HepG2 (cell line): ENCODE measurements around the gene GIN1. TPM values are rescaled to one million over a fixed set of nuclear protein-coding genes. Genes with fewer than 3 reads are reported as not detected.

ENCODE experiments used
- ATAC-seq: fragments of 200-7000 bp; cut with Tn5 transposase; 3 replicates; pipeline ENCODE4 v1.9.1; 2020; ENCODE audit warnings: mild to moderate bottlenecking, moderate library complexity
- BruUV-seq: library from RNA; stranded (reverse); fragments of 400-500 nt; replicated peaks from 2 replicates; lab custom pipeline; 2021; lab: Mats Ljungman, UMichigan
- CTCF ChIA-PET: fragments of 300-600 bp; formaldehyde crosslinking; extraction: SDS; loops from one replicate; lab custom pipeline; 2021; ENCODE audit warnings: low total read pairs, inconsistent platforms, low intra/inter-chr PET ratio; lab: Yijun Ruan, JAX
- POLR2A ChIA-PET: fragments of 350-600 bp; sonication (Branson Sonifier 250); formaldehyde crosslinking; loops from one replicate; lab custom pipeline; 2020; ENCODE audit warnings: antibody characterized with exemption, inconsistent platforms; lab: Yijun Ruan, JAX
- DNase-seq: peaks from one replicate; pipeline ENCODE4 v3.0.0-alpha.2; 2015; ENCODE audit warnings: low spot score
- FAIRE-seq: peaks from 3 replicates; lab custom pipeline; 2011; peaks lifted over from hg19 to GRCh38; lab: Jason Lieb, UNC
- H2AFZ ChIP-seq: one replicate; pipeline ENCODE4 v1.6.1; 2011; ENCODE audit warnings: low read length, inconsistent platforms
- H3K27ac ChIP-seq: fragments of 300-600 bp; 3 replicates; pipeline ENCODE4 v1.8.0; 2011; ENCODE audit warnings: mixed run types, mild to moderate bottlenecking, mixed read lengths, low read length, inconsistent platforms; ENCODE audit not compliant: insufficient read depth; ENCODE audit errors: extremely low read length
- H3K27me3 ChIP-seq, 2 experiments: fragments of 200-600 bp in 1 of 2; 2 replicates in 1 of 2; 3 replicates in 1 of 2; pipeline versions ENCODE4 v1.6.0 to v1.8.0; 2011; ENCODE audit warnings: low read length in 2 of 2, mild to moderate bottlenecking in 2 of 2, moderate library complexity in 2 of 2, inconsistent platforms in 1 of 2; ENCODE audit not compliant: insufficient read depth in 2 of 2, control insufficient read depth in 1 of 2
- H3K36me3 ChIP-seq, 2 experiments: fragments of 200-600 bp in 1 of 2; replicated peaks in 1 of 2; 2 replicates in 1 of 2; 3 replicates in 1 of 2; pipeline versions ENCODE4 v1.5.1 to v1.8.0; 2011; ENCODE audit warnings: low read length in 2 of 2, inconsistent platforms in 1 of 2; ENCODE audit not compliant: insufficient read depth in 2 of 2, control insufficient read depth in 1 of 2
- H3K4me1 ChIP-seq: 2 replicates; pipeline ENCODE4 v1.5.1; 2012; ENCODE audit warnings: low read length, inconsistent platforms; ENCODE audit not compliant: insufficient read depth
- H3K4me2 ChIP-seq: 2 replicates; pipeline ENCODE4 v1.6.0; 2011; ENCODE audit warnings: low read depth, low read length, inconsistent platforms
- H3K4me3 ChIP-seq, 3 experiments: fragments of 200-600 bp in 1 of 3; sonication (generic), shearing (Covaris generic) in 1 of 3; replicated peaks in 1 of 3; 2 replicates each; pipeline ENCODE4 v1.5.1; 2011 to 2016; ENCODE audit warnings: low read length in 3 of 3, inconsistent platforms in 2 of 3, low read depth in 2 of 3, mild to moderate bottlenecking in 2 of 3, control low read depth in 1 of 3, mixed read lengths in 1 of 3; ENCODE audit not compliant: insufficient read depth in 1 of 3
- H3K79me2 ChIP-seq: one replicate; pipeline ENCODE4 v1.6.1; 2011; ENCODE audit warnings: low read length, inconsistent platforms; ENCODE audit not compliant: insufficient read depth
- H3K9ac ChIP-seq: 2 replicates; pipeline ENCODE4 v1.6.0; 2011; ENCODE audit warnings: mild to moderate bottlenecking, low read depth, low read length, inconsistent platforms; ENCODE audit not compliant: insufficient read depth
- H3K9me3 ChIP-seq: 2 replicates; pipeline ENCODE4 v1.5.1; 2012; ENCODE audit warnings: mild to moderate bottlenecking, low read length
- H4K20me1 ChIP-seq: 2 replicates; pipeline ENCODE4 v1.6.0; 2011; ENCODE audit warnings: inconsistent platforms, mild to moderate bottlenecking, low read length, moderate library complexity; ENCODE audit not compliant: insufficient read depth
- ATF5 ChIP-seq: sonication (generic); formaldehyde crosslinking; IDR thresholded peaks from 2 replicates; pipeline ENCODE4 v1.4.0; 2020; ENCODE audit warnings: mild to moderate bottlenecking, low read depth, missing genetic modification reagents
- HMGXB4 ChIP-seq, 2 experiments: sonication (generic) in 1 of 2; formaldehyde crosslinking in 1 of 2; IDR thresholded peaks; 2 replicates each; pipeline versions ENCODE4 v1.4.0 to v1.6.1; 2018 to 2020; ENCODE audit warnings: missing genetic modification reagents in 2 of 2, borderline replicate concordance in 1 of 2, low read depth in 1 of 2, mild to moderate bottlenecking in 1 of 2, missing biosample characterization in 1 of 2
- LRRFIP1 ChIP-seq: sonication (generic); formaldehyde crosslinking; conservative IDR thresholded peaks from 2 replicates; pipeline ENCODE4 v1.4.0; 2020; ENCODE audit warnings: missing genetic modification reagents
- MXD3 ChIP-seq: IDR thresholded peaks from 2 replicates; pipeline ENCODE4 v1.6.1; 2016; ENCODE audit warnings: mild to moderate bottlenecking, missing biosample characterization, missing genetic modification reagents
- RBM22 ChIP-seq: fragments of 200-400 bp; formaldehyde crosslinking; optimal IDR thresholded peaks from 2 replicates; pipeline ENCODE3; 2017; ENCODE audit warnings: mild to moderate bottlenecking, low read length, moderate library complexity
- U2AF2 ChIP-seq: fragments of 200-400 bp; formaldehyde crosslinking; IDR thresholded peaks from 2 replicates; pipeline ENCODE4 v1.6.1; 2017; ENCODE audit warnings: low read depth, mild to moderate bottlenecking, low read length
- ZFP37 ChIP-seq: sonication (generic); formaldehyde crosslinking; IDR thresholded peaks from 2 replicates; pipeline ENCODE4 v1.4.0; 2020; ENCODE audit warnings: missing genetic modification reagents, borderline replicate concordance
- ZNF142 ChIP-seq: sonication (generic); formaldehyde crosslinking; IDR thresholded peaks from 2 replicates; pipeline ENCODE4 v1.4.0; 2020; ENCODE audit warnings: missing genetic modification reagents
- ZNF264 ChIP-seq: sonication (generic); formaldehyde crosslinking; IDR thresholded peaks from 2 replicates; pipeline ENCODE4 v1.4.0; 2020; ENCODE audit warnings: missing genetic modification reagents
- ZNF547 ChIP-seq: sonication (generic); formaldehyde crosslinking; IDR thresholded peaks from 2 replicates; pipeline ENCODE4 v1.5.1; 2020; ENCODE audit warnings: mild to moderate bottlenecking, missing genetic modification reagents
- ZNF564 ChIP-seq: sonication (generic); formaldehyde crosslinking; IDR thresholded peaks from 2 replicates; pipeline ENCODE4 v1.8.1; 2023; ENCODE audit warnings: mild to moderate bottlenecking, missing genetic modification reagents
- ZNF576 ChIP-seq: sonication (generic); formaldehyde crosslinking; IDR thresholded peaks from 2 replicates; pipeline ENCODE4 v1.4.0; 2020; ENCODE audit warnings: mild to moderate bottlenecking, missing genetic modification reagents
- ZNF780A ChIP-seq: sonication (generic); formaldehyde crosslinking; IDR thresholded peaks from 2 replicates; pipeline ENCODE4 v1.8.0; 2022; ENCODE audit warnings: mild to moderate bottlenecking, missing genetic modification reagents, moderate library complexity
- WGBS: methylation state at CpG from one replicate; pipeline ENCODE4 v1.1.6; 2017; ENCODE audit warnings: low lambda C conversion rate; 5-methylcytosine and 5-hydroxymethylcytosine counted together
- in situ Hi-C: cut with HindIII; loops from 2 replicates; pipeline ENCODE4 v1.10.0; 2017; ENCODE audit warnings: low pct_unique_long_range_greater_than_20kb; ENCODE audit not compliant: extremely low pct_ligation_motif_present
- intact Hi-C: fragments of 100-400 bp; cut with micrococcal nuclease; formaldehyde crosslinking; loops from one replicate; pipeline ENCODE4 v1.10.0; 2022; ENCODE audit not compliant: unreplicated experiment
- polyA plus RNA-seq, 8 experiments: library from polyadenylated mRNA; depleted of rRNA in 3 of 8; stranded (reverse) in 7 of 8; unstranded in 1 of 8; fragments of >200 nt; fragmentation: Illumina TruSeq in 4 of 8; extraction: Trizol in 4 of 8; gene quantifications; 2 replicates each; pipeline versions ENCODE4 v1.2.1 to v1.2.3, GENCODE V29; 2011 to 2016; ENCODE audit warnings: low read depth in 4 of 8, missing spikeins in 1 of 8, mixed read lengths in 1 of 8; ENCODE audit not compliant: insufficient read depth in 1 of 8
- total RNA-seq, 5 experiments: library from RNA; depleted of rRNA; stranded (reverse); fragments of >200 nt; fragmentation: Illumina TruSeq; extraction: Trizol; gene quantifications; 2 replicates each; pipeline ENCODE4 v1.2.3, GENCODE V29; 2016; ENCODE audit warnings: low read depth in 1 of 5

GIN1 gene
- total and polyA plus RNA-seq, 2 of the 13 experiments (the other 11 are each of a cell fraction or from before 2014, with no cell fraction given), result 1.7 to 7.7 TPM

- intact Hi-C loops, result no loop called here
- TF ChIP-seq ZNF564, result no peak
- TF ChIP-seq ZNF780A (CRISPR knock-in tag), result no peak
- TF ChIP-seq RBM22, result no peak
- TF ChIP-seq ATF5 (CRISPR knock-in tag), result no peak
- TF ChIP-seq MXD3, result no peak
- TF ChIP-seq HMGXB4 (CRISPR knock-in tag; IDR thresholded peaks at IDR 0.05; ENCODE audit: borderline replicate concordance in 1 of 2, low read depth in 1 of 2), result no peak
- no peak for TF ChIP-seq ZNF264 (CRISPR knock-in tag)
- TF ChIP-seq LRRFIP1 (CRISPR knock-in tag), result no peak
- no peak for TF ChIP-seq ZFP37 (CRISPR knock-in tag)
- no peak for TF ChIP-seq U2AF2
- no peak for TF ChIP-seq ZNF142 (CRISPR knock-in tag)
- no peak for TF ChIP-seq ZNF576
- no peak for TF ChIP-seq ZNF547 (CRISPR knock-in tag)
Measured at GRCh38 chr5:103059525-103059924, 60.4 kb downstream of the GIN1 start.

More at GRCh38 chr5:103059525-103059924, 60.4 kb downstream of the GIN1 start:
- Histone ChIP-seq H4K20me1 (no peaks in the 10 kb centered on the region), H3K4me1 (no peaks in the 10 kb centered on the region), H3K79me2 (no peaks in the 10 kb centered on the region), H3K4me2 (no peak overlapping the region), H3K27me3 (no peaks in the 10 kb centered on the region), H3K4me3 (no peak overlapping the region), H2AFZ (no peak overlapping the region), H3K27ac (no peak overlapping the region), H3K9me3 (no peaks in the 10 kb centered on the region), H3K9ac (no peak overlapping the region), H3K36me3 (no peaks in the 10 kb centered on the region)
- BruUV-seq, result no TSS peak
- WGBS, result 29% methylated on average over 3 of the region's 3 CpGs
- no peak for FAIRE-seq
- no peak for ATAC-seq
- in situ Hi-C loops, result no loop called here
- no peak for DNase-seq
- CTCF ChIA-PET, result no interaction called here
- POLR2A ChIA-PET, result no interaction called here
